DND-41 (cell line): ENCODE data around the gene ST6GALNAC6.

Source experiments
- ATAC-seq: fragments of 200-7000 bp; cut with Tn5 transposase; 3 replicates; pipeline ENCODE4 v1.9.1; 2021; ENCODE audit warnings: low read depth; ENCODE audit not compliant: insufficient read depth
- DNase-seq: peaks from one replicate; pipeline ENCODE4 v3.0.0-alpha.2; 2020
- H2AFZ ChIP-seq: 2 replicates; pipeline ENCODE4 v1.6.0; 2012; ENCODE audit warnings: low read depth, low read length
- H3K27ac ChIP-seq: 2 replicates; pipeline ENCODE4 v1.5.1; 2012; ENCODE audit warnings: low read length, inconsistent platforms
- H3K27me3 ChIP-seq: fragments of 200-600 bp; sonication (generic); 2 replicates; pipeline ENCODE4 v1.6.0; 2012; ENCODE audit warnings: low read length, mild to moderate bottlenecking, inconsistent platforms; ENCODE audit not compliant: insufficient read depth, poor library complexity
- H3K36me3 ChIP-seq: 2 replicates; pipeline ENCODE4 v1.5.1; 2012; ENCODE audit warnings: low read length, inconsistent platforms; ENCODE audit not compliant: insufficient read depth
- H3K4me1 ChIP-seq: 2 replicates; pipeline ENCODE4 v1.5.1; 2012; ENCODE audit warnings: mild to moderate bottlenecking, low read length; ENCODE audit not compliant: insufficient read depth
- H3K4me2 ChIP-seq: 2 replicates; pipeline ENCODE4 v1.6.0; 2012; ENCODE audit warnings: mild to moderate bottlenecking, moderate library complexity, low read length, inconsistent platforms; ENCODE audit not compliant: insufficient read depth
- H3K4me3 ChIP-seq, 2 experiments: fragments of 200-600 bp in 1 of 2; shearing (Covaris generic) in 1 of 2; 2 replicates each; pipeline ENCODE4 v1.5.1; 2012 to 2016; ENCODE audit warnings: inconsistent platforms in 2 of 2, low read length in 2 of 2, mild to moderate bottlenecking in 2 of 2, low read depth in 1 of 2, moderate library complexity in 1 of 2
- H3K79me2 ChIP-seq: 2 replicates; pipeline ENCODE4 v1.6.0; 2012; ENCODE audit warnings: low read length, inconsistent platforms; ENCODE audit not compliant: insufficient read depth
- H3K9ac ChIP-seq: 2 replicates; pipeline ENCODE4 v1.6.0; 2012; ENCODE audit warnings: low read depth, mild to moderate bottlenecking, inconsistent platforms, low read length, moderate library complexity
- H3K9me3 ChIP-seq: 2 replicates; pipeline ENCODE4 v1.5.1; 2012; ENCODE audit warnings: low read length, moderate library complexity, mild to moderate bottlenecking, inconsistent platforms; ENCODE audit not compliant: insufficient read depth, severe bottlenecking
- H4K20me1 ChIP-seq: 2 replicates; pipeline ENCODE4 v1.6.0; 2012; ENCODE audit warnings: low read length; ENCODE audit not compliant: insufficient read depth
- EZH2 ChIP-seq: IDR thresholded peaks from 3 replicates; pipeline ENCODE4 v1.6.1; 2012; ENCODE audit warnings: borderline replicate concordance, low read depth, mild to moderate bottlenecking, moderate library complexity, low read length, inconsistent platforms; ENCODE audit not compliant: severe bottlenecking
- TF ChIP-seq, protein P1 (sequence below): IDR thresholded peaks from 2 replicates; pipeline ENCODE4 v1.5.1; 2012; ENCODE audit warnings: borderline replicate concordance, low read length, moderate library complexity, mild to moderate bottlenecking; ENCODE audit not compliant: poor library complexity, severe bottlenecking; ENCODE audit errors: extremely low read depth

ST6GALNAC6 gene

DNA sequence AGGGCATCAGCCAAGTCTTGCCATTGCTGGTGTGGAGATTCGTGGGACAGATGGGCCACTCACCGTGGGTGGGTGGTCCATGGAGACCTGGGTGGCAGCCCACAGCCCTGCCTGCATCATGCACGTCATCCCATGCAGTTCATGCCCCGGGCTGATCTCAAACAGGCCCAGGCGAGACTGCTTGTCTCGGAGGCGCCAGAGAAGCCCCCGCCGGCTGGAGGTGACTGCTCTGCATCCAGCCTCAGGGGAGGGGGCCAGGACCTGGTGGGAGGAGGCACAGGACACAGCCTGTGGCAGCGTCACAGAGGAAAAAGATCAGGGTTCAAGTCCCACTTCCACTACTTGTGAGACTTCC, 30.2 kb upstream of the ST6GALNAC6 start:
- Histone ChIP-seq H3K4me1 (peaks cover 4% of the 10 kb centered on the region), H4K20me1 (peaks cover 24% of the 10 kb centered on the region; the same call in 1 of the 2 replicates), H3K36me3 (peaks cover 7% of the 10 kb centered on the region; the same call in 1 of the 2 replicates), H3K79me2 (peaks cover 8% of the 10 kb centered on the region; the same call in 1 of the 2 replicates), H3K4me3 (no peak overlapping the region), H3K27me3 (no peaks in the 10 kb centered on the region), H3K27ac (no peak overlapping the region), H3K4me2 (no peak overlapping the region), H3K9me3 (no peaks in the 10 kb centered on the region), H2AFZ (no peak overlapping the region), H3K9ac (no peak overlapping the region)
- TF ChIP-seq, protein P1, sequence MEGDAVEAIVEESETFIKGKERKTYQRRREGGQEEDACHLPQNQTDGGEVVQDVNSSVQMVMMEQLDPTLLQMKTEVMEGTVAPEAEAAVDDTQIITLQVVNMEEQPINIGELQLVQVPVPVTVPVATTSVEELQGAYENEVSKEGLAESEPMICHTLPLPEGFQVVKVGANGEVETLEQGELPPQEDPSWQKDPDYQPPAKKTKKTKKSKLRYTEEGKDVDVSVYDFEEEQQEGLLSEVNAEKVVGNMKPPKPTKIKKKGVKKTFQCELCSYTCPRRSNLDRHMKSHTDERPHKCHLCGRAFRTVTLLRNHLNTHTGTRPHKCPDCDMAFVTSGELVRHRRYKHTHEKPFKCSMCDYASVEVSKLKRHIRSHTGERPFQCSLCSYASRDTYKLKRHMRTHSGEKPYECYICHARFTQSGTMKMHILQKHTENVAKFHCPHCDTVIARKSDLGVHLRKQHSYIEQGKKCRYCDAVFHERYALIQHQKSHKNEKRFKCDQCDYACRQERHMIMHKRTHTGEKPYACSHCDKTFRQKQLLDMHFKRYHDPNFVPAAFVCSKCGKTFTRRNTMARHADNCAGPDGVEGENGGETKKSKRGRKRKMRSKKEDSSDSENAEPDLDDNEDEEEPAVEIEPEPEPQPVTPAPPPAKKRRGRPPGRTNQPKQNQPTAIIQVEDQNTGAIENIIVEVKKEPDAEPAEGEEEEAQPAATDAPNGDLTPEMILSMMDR, result no peak
- TF ChIP-seq EZH2, result no peak
- no peak for ATAC-seq
- DNase-seq, result no peak

DNA sequence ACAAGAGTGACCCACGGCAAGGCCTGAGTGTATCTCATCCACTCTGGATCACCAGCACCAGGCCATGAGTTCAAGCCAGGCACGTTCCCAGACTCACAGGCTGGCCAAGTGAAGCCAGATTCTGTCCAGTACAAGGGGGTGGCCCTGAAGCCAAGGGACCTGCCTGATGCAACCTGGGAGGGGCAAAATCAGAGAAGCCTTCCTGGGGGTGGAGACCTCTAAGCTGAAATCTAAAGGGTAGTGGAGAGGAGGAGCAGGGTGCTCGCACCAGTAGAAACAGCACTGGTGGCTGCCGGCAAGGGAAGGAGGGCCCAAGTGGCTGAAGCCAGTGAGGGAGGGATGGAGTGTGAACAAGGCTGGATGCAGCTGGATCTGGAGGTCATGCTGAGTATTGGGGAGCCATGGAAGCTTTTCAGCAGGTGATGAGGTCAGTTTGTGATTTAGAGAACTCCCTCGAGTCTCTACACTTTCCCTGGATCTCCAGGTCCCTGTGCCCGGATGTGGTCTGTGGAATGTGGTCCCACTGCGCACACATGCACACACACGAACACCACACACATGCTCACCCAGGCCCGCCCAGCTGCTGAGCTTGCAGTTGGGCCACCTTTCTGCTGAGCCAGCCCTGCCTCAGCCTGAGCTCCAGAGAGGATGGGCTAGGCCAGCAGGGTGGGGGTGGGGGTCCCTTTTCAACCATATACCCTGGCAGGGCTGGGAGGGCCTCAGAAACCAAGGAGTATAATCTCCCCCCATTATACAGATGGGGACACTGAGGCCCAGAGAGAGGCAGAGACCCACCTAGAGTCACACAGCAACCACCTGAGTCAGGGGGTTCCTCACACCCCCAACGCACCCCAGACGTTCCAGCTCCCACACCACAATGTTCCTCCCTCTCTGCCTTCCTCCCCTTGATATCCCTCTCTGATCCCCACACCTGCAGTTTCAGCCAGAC, 29.5 kb upstream of the ST6GALNAC6 start:
- H2AFZ ChIP-seq, result no peak overlapping the region
- peaks cover 19% of the 10 kb centered on the region; the same call in 1 of the 2 replicates for H4K20me1 ChIP-seq
- no peak for TF ChIP-seq EZH2
- TF ChIP-seq, protein P1, result no peak
- peak; percentile 20; the same call in 1 of the 3 replicates for ATAC-seq
- 0 out of 2 replicates have a peak, but pooled peaks cover 4% of the 10 kb centered on the region for H3K36me3 ChIP-seq
- no peak for DNase-seq
- H3K27me3 ChIP-seq, result no peaks in the 10 kb centered on the region
- no peak overlapping the region for H3K4me2 ChIP-seq
- H3K9ac ChIP-seq, result no peak overlapping the region
- H3K4me3 ChIP-seq, result no peak overlapping the region
- H3K79me2 ChIP-seq, result peaks cover 3% of the 10 kb centered on the region; the same call in 1 of the 2 replicates
- no peaks in the 10 kb centered on the region for H3K9me3 ChIP-seq
- H3K4me1 ChIP-seq, result no peaks in the 10 kb centered on the region
- H3K27ac ChIP-seq, result no peak overlapping the region

DNA sequence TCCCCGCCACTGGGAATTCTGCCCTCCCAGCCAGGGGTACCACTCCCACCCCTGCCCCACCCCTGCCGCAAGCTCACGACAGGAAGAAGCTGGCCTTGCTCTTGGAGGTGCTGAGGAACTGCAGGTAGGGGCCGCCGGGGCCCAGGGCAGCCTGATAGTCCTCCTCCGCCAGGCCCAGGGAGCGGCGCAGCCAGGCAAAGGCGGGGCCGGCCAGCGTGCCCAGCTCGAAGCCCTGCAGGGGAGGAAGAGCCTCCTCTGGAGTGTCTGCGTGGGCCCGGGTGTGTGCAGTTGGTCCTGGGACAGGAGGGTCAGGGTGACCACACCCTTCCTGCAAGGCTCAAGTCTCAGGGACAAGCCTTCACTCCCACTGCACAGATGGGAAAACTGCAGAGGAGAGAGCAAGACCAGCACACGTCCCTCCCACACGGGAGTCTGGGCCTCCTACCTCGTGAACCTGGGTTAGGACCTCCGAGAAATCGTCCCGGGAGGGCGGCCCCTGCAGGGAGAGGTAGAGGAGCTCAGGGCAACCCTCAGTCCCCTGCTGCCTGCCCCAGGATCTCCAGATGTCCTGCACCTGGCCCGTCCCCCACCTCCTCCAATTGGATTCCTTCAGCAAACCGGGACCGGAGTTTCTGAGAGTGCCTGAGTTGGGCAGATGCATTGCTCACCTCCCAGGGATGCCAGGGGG, 28.7 kb upstream of the ST6GALNAC6 start:
- peaks cover under 1% of the 10 kb centered on the region; the same call in 1 of the 2 replicates for H3K79me2 ChIP-seq
- H3K9ac ChIP-seq, result no peak overlapping the region
- H3K4me1 ChIP-seq, result no peaks in the 10 kb centered on the region
- DNase-seq (no peak), ATAC-seq (0 out of 3 replicates have a peak, but pooled peaks have one; percentile 7)
- no peak overlapping the region for H3K27ac ChIP-seq
- H3K4me2 ChIP-seq, result no peak overlapping the region
- no peak overlapping the region for H2AFZ ChIP-seq
- TF ChIP-seq, protein P1, result no peak
- TF ChIP-seq EZH2, result no peak
- H3K9me3 ChIP-seq, result no peaks in the 10 kb centered on the region
- H3K36me3 ChIP-seq, result 0 out of 2 replicates have a peak, but pooled peaks cover 3% of the 10 kb centered on the region
- H3K4me3 ChIP-seq, result no peak overlapping the region
- peaks cover 18% of the 10 kb centered on the region; the same call in 1 of the 2 replicates for H4K20me1 ChIP-seq
- no peaks in the 10 kb centered on the region for H3K27me3 ChIP-seq
